Large intestine (tissue), 3 donors: ENCODE measurements around the gene RASSF6. TPM values are rescaled to one million over a fixed set of nuclear protein-coding genes. Genes with fewer than 3 reads are reported as not detected.
"Not testable (repeated sequence)": the region's sequence is repeated elsewhere in the genome, so short reads cannot be mapped to it uniquely, and the experiment has no call there.

Experiments used
- DNase-seq, 2 donors: peaks; one replicate each; pipeline versions ENCODE4 v3.0.0 to v3.0.0-alpha.2; 2013
- H3K27ac ChIP-seq: one replicate; pipeline ENCODE4 v1.5.1; 2013; ENCODE audit warnings: low read length
- H3K27me3 ChIP-seq: 2 replicates; pipeline ENCODE4 v1.6.1; 2013; ENCODE audit warnings: low read length; ENCODE audit not compliant: control insufficient read depth, insufficient read depth
- H3K36me3 ChIP-seq: 2 replicates; pipeline ENCODE4 v1.6.1; 2013; ENCODE audit warnings: low read length; ENCODE audit not compliant: control insufficient read depth, insufficient read depth
- H3K4me1 ChIP-seq: one replicate; pipeline ENCODE4 v1.6.1; 2013; ENCODE audit warnings: low read length; ENCODE audit not compliant: control insufficient read depth, insufficient read depth
- H3K4me3 ChIP-seq: one replicate; pipeline ENCODE4 v1.5.1; 2013; ENCODE audit warnings: low read length
- H3K9me3 ChIP-seq: one replicate; pipeline ENCODE4 v1.6.1; 2013; ENCODE audit warnings: mild to moderate bottlenecking, low read depth, low read length, moderate library complexity; ENCODE audit not compliant: control insufficient read depth
- WGBS: methylation state at CpG from one replicate; pipeline ENCODE4 v1.1.5; 2013; ENCODE audit warnings: low lambda C conversion rate; ENCODE audit not compliant: insufficient coverage; 5-methylcytosine and 5-hydroxymethylcytosine counted together
- polyA plus RNA-seq: library from polyadenylated mRNA; unstranded; fragments of 120-200 nt; gene quantifications from one replicate; pipeline ENCODE4 v1.2.1, GENCODE V29; 2013

The RASSF6 gene
- polyA plus RNA-seq, 1 donor = 17.4 TPM

DNA sequence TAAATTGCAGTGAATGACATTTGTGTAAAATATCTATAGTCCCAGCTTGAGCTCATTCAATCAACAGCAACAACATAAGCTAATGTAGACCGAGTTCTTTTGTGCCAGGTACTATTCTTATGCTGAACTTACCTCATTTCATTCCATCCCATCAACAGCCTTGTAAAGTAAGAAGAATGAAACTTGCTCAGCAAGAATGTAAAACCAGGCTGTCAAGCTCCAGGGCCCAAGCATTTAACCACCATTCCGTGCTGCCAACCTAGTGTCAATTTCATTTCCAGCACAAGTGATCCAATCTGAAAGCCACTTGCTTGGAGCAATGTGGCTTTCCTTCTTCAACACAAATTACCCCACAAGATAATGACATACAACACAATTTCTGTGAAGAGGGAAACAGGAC lies 36.6 kb downstream of the RASSF6 start:
- no peaks in the 10 kb centered on the region for H3K9me3 ChIP-seq
- H3K4me3 ChIP-seq = no peak overlapping the region
- no peak for DNase-seq
- no peaks in the 10 kb centered on the region for H3K27me3 ChIP-seq
- peaks cover 2% of the 10 kb centered on the region for H3K36me3 ChIP-seq
- WGBS = no CpG with 5 or more reads among the region's 2 CpGs
- no peak overlapping the region for H3K27ac ChIP-seq
- H3K4me1 ChIP-seq = no peaks in the 10 kb centered on the region

DNA sequence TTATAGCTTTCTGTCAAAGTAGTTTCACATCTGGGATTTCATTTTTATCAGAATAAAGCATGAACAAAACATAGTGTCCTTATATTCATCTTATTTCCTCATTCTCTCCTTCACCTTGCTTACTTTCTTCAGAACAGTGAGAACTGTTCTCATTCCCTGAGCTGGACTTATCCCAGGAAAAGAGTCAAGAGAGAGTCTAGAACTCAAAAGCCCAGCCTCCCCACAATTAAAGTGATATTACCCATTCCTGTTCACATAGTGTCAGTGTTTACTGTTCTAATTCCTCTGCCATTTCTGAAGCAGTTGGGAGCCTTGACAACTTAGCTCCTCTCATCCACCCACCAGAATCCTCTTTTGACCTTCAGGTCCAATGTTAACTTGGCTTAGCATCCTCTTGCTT lies 42.9 kb downstream of the RASSF6 start:
- Histone ChIP-seq H3K27ac (no peak overlapping the region), H3K4me3 (no peak overlapping the region)

DNA sequence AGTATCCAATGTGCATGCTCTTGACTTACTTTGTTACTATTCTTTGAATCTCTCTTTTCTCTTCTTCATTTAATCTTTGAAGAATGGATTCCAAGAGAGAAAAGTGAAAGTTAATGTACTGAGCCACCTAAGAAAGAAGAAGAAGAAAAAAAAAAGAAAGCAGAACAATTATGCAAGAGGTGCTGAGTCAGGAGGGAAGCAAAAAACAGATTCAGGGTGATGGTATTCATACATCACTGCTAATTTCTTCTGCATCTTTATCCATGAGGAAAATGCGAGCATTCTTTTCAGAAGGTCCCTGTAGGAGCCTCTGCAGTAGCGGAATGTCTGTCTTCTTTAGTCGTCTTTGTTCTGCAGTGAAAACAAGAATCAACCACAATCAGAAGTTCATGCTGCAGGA lies 43.9 kb downstream of the RASSF6 start:
- no peaks in the 10 kb centered on the region for H3K27me3 ChIP-seq
- H3K9me3 ChIP-seq = no peaks in the 10 kb centered on the region
- peaks cover 2% of the 10 kb centered on the region for H3K36me3 ChIP-seq
- WGBS = 87% methylated on average over 3 of the region's 3 CpGs
- no peaks in the 10 kb centered on the region for H3K4me1 ChIP-seq
- H3K27ac ChIP-seq = no peak overlapping the region
- DNase-seq = no peak
- no peak overlapping the region for H3K4me3 ChIP-seq

More for the DNA sequence above, 42.9 kb downstream of the RASSF6 start:
- Histone ChIP-seq H3K4me1 (no peaks in the 10 kb centered on the region), H3K9me3 (no peaks in the 10 kb centered on the region), H3K27me3 (no peaks in the 10 kb centered on the region), H3K36me3 (peaks cover 2% of the 10 kb centered on the region)
- no peak for DNase-seq

DNA sequence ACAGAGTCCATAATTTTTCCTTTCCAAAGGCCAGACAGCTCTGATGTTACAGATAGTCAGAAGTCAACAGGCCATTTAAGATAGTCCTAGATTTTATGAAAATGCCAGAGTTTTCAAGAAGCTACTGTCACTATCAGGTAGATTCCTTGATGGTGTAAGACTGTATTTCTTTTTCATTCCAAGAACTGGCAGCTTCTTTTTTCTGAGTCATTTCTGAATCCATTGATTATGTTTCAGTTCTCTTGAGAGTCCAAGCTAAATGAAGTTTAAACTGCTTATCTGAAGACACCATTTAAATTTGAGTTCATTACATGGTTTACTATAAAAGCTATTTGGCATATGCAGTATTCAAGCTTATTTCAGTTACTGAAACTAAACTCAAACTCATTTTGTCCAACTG lies 44.6 kb downstream of the RASSF6 start:
- Histone ChIP-seq H3K4me3 (no peak overlapping the region), H3K36me3 (peaks cover 2% of the 10 kb centered on the region), H3K27me3 (no peaks in the 10 kb centered on the region), H3K9me3 (no peaks in the 10 kb centered on the region), H3K4me1 (no peaks in the 10 kb centered on the region), H3K27ac (no peak overlapping the region)
- no peak for DNase-seq

DNA sequence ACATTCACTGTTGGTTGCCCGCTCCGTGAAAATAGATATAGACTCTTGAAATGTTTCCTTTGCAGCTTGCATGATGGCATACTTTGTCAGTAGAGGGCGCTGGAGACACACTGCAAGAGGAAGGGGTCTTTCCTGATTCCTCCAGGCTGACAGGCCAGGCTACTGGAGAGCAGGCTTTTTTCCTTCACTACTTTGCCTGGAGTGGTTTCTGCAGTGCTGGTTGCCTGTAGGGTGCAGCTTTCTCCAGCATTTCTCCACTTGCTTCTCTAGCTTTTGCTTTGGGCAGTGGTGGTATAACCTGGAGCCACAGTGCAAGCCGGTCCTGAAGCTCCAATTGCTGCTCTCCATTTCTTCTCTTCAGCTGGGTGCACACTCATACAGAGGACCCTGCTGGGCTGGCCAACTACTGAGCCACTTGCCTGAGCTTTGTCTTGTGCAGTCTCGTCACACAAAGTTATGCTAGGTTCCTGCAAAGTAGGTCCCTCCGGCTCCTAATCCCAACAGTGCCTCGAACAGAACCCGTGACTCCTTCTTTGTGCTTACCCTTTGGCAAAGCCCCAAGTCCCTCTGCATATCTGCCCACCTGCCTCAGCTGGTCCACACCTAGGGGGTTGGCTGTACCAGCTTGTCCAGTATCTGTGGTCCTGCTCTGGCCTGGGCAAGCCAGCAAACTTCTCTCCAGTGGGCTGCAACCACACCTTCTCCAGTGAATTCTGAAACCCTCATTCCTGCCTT lies 46.3 kb downstream of the RASSF6 start:
- Histone ChIP-seq H3K4me1 (no peaks in the 10 kb centered on the region), H3K36me3 (peaks cover 2% of the 10 kb centered on the region), H3K27ac (no peak overlapping the region), H3K9me3 (no peaks in the 10 kb centered on the region), H3K27me3 (no peaks in the 10 kb centered on the region), H3K4me3 (no peak overlapping the region)
- no CpG with 5 or more reads among the region's 8 CpGs for WGBS
- DNase-seq = peak; percentile 67 to 69

DNA sequence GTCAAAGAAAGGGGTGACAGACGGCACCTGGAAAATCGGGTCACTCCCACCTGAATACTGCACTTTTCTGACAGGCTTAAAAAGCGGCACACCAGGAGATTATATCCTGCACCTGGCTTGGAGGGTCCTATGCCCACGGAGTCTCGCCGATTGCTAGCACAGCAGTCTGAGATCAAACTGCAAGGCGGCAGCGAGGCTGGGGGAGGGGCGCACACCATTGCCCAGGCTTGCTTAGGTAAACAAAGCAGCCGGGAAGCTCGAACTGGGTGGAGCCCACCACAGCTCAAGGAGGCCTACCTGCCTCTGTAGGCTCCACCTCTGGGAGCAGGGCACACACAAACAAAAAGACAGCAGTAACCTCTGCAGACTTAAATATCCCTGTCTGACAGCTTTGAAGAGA lies 69.4 kb downstream of the RASSF6 start:
- not testable (repeated sequence) for DNase-seq, H3K4me1 ChIP-seq, H3K27ac ChIP-seq, H3K27me3 ChIP-seq, H3K9me3 ChIP-seq, H3K4me3 ChIP-seq, H3K36me3 ChIP-seq
- WGBS = no CpG with 5 or more reads among the region's 11 CpGs

DNA sequence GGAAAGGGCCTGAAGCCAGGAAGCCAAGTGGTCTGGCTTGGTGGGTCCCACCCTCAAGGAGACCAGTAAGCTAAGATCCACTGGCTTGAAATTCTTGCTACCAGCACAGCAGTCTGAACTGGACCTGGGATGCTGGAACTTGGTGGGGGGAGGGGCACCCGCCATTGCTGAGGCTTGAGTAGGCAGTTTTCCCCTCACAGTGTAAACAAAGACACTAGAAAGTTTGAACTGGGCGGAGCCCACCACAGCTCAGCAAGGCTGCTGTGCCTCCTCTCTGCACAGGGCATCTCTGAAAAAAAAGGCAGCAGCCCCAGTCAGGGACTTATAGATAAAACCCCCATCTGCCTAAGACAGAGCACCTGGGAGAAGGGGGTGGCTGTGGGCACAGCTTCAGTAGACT lies 75.6 kb downstream of the RASSF6 start:
- H3K4me1 ChIP-seq = no peaks in the 10 kb centered on the region
- DNase-seq = no peak
- H3K36me3 ChIP-seq = no peaks in the 10 kb centered on the region
- H3K27ac ChIP-seq = no peak overlapping the region
- WGBS = no CpG with 5 or more reads among the region's 2 CpGs
- no peak overlapping the region for H3K4me3 ChIP-seq
- peaks cover 3% of the 10 kb centered on the region for H3K9me3 ChIP-seq
- H3K27me3 ChIP-seq = no peaks in the 10 kb centered on the region

DNA sequence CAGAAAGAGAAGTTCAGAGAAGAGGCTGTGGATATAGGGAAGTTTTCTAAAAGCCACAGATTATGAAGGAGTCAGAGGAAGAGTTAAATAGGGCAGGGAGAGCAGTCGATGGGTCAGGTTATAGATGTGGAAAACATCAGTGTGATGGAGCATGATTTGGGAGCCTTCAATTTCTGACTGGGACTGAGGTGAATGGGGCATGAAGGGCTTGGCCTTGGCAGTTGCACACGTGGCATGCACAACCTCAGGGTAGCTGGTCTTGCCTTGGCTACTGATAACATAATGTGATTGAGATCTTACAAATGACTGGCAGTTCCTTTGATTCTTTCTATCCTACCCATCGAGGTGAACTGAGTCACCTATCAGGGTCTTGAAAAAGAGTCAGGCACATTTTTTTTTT lies 79.0 kb downstream of the RASSF6 start:
- Histone ChIP-seq H3K27ac (no peak overlapping the region), H3K36me3 (no peaks in the 10 kb centered on the region), H3K27me3 (no peaks in the 10 kb centered on the region), H3K4me3 (no peak overlapping the region), H3K4me1 (peaks cover 7% of the 10 kb centered on the region), H3K9me3 (peaks cover 3% of the 10 kb centered on the region)
- 100% methylated on average over 1 of the region's 3 CpGs for WGBS
- DNase-seq = no peak

DNA sequence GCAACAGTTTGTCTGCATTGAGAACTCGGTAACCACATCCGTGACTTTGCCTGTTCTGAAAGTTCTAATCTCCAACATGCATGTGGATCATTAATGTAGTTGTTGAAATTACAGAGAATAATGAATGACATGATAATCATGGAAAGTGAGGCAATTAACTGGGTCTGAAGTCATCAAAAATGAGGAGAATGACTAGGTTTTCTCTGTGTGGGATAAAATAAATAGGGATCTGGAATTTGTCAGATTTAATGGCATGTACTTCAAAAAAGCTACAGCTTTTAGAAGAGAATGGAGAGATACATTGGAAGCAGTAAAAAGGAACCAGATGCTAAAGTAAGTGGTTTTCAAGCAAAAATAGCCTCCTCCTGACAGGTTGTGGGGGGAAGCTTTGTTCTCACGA lies 79.4 kb downstream of the RASSF6 start:
- peaks cover 3% of the 10 kb centered on the region for H3K9me3 ChIP-seq
- H3K4me3 ChIP-seq = no peak overlapping the region
- no peaks in the 10 kb centered on the region for H3K27me3 ChIP-seq
- H3K4me1 ChIP-seq = peaks cover 12% of the 10 kb centered on the region
- no peaks in the 10 kb centered on the region for H3K36me3 ChIP-seq
- WGBS = 100% methylated on average over 2 of the region's 3 CpGs
- DNase-seq = no peak
- no peak overlapping the region for H3K27ac ChIP-seq

DNA sequence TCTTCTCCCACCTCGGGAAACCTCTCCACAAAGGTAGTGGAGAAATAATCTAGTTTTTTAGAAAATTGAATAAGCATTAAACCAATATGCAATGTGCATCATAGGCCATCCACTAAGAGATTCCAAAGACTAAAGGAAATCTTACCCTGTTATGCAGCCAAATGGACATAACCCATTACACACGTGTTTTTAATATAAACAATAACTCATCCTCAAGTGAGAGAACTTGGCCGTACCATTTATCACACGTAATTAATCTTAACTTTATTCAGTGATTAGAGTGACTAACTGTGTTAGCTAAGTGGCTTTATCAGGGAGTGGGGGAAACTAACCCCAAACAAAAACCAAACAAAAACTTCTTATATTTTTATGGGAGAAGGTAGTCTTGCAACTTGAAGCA lies 80.8 kb downstream of the RASSF6 start:
- Histone ChIP-seq H3K9me3 (peaks cover 3% of the 10 kb centered on the region), H3K27me3 (no peaks in the 10 kb centered on the region), H3K4me1 (peaks cover 21% of the 10 kb centered on the region), H3K36me3 (no peaks in the 10 kb centered on the region), H3K27ac (no peak overlapping the region), H3K4me3 (no peak overlapping the region)
- no peak for DNase-seq
- WGBS = no CpG with 5 or more reads among the region's 4 CpGs

DNA sequence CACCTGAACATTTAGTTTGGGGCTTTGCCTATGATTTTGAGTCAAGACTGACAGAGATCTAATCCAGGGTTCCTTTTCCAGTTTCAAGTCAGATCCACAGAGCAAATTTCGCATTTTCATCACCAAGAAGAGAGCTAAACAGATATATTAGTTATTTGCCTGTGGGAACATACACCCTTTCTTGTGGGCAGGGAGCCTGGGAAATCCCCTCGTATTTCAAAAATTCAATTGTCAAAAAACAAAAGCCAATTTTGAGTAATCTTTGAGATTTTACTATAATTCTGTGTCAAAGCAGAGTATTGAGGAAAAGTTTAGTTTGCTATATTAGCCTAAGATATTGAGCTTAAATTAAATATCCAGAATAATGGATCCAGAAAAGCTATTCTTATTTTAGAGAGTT lies 82.1 kb downstream of the RASSF6 start:
- H3K4me3 ChIP-seq = no peak overlapping the region
- no peak for DNase-seq
- no peaks in the 10 kb centered on the region for H3K9me3 ChIP-seq
- WGBS = no CpG with 5 or more reads among the region's 2 CpGs
- no peaks in the 10 kb centered on the region for H3K27me3 ChIP-seq
- no peaks in the 10 kb centered on the region for H3K36me3 ChIP-seq
- no peak overlapping the region for H3K27ac ChIP-seq
- peaks cover 26% of the 10 kb centered on the region for H3K4me1 ChIP-seq
